H9 (cell line): Measurements from ENCODE around the gene SPHK1. TPM values are rescaled to one million over a fixed set of nuclear protein-coding genes. Genes with fewer than 3 reads are reported as not detected.
A peak's percentile ranks its signal among the peaks of the same experiment; 100 is the strongest.

Experiments
- DNase-seq: peaks from one replicate; pipeline ENCODE4 v3.0.0-alpha.2; 2017
- H2AFZ ChIP-seq: one replicate; pipeline ENCODE4 v1.6.1; 2013; ENCODE audit warnings: mild to moderate bottlenecking, low read length, control low read depth, moderate library complexity
- H2AK5ac ChIP-seq: 2 replicates; pipeline ENCODE4 v1.6.1; 2013; ENCODE audit warnings: low read length, control low read depth, mixed read lengths; ENCODE audit not compliant: insufficient read length
- H2BK120ac ChIP-seq: one replicate; pipeline ENCODE4 v1.6.1; 2013; ENCODE audit warnings: low read depth, mild to moderate bottlenecking, low read length, control low read depth, inconsistent platforms; ENCODE audit not compliant: poor library complexity, severe bottlenecking
- H2BK12ac ChIP-seq: 2 replicates; pipeline ENCODE4 v1.6.1; 2013; ENCODE audit warnings: low read length, control low read depth, mixed read lengths, low read depth; ENCODE audit not compliant: insufficient read length
- H2BK15ac ChIP-seq: 2 replicates; pipeline ENCODE4 v1.6.1; 2013; ENCODE audit warnings: low read depth, low read length, control low read depth
- H2BK20ac ChIP-seq: one replicate; pipeline ENCODE4 v1.6.1; 2013; ENCODE audit warnings: low read depth, mild to moderate bottlenecking, low read length, control low read depth, inconsistent platforms; ENCODE audit not compliant: poor library complexity, severe bottlenecking
- H2BK5ac ChIP-seq: 2 replicates; pipeline ENCODE4 v1.6.1; 2013; ENCODE audit warnings: low read length, control low read depth, mixed read lengths; ENCODE audit not compliant: insufficient read length
- H3K14ac ChIP-seq: 2 replicates; pipeline ENCODE4 v1.6.1; 2013; ENCODE audit warnings: low read length, control low read depth; ENCODE audit not compliant: insufficient read depth
- H3K18ac ChIP-seq: 2 replicates; pipeline ENCODE4 v1.6.1; 2013; ENCODE audit warnings: low read depth, mild to moderate bottlenecking, mixed read lengths, low read length, control low read depth; ENCODE audit not compliant: insufficient read length
- H3K23ac ChIP-seq: 2 replicates; pipeline ENCODE4 v1.6.1; 2013; ENCODE audit warnings: low read length, control low read depth, mixed read lengths, low read depth; ENCODE audit not compliant: insufficient read length
- H3K23me2 ChIP-seq: 2 replicates; pipeline ENCODE4 v1.6.1; 2013; ENCODE audit warnings: low read depth, mild to moderate bottlenecking, mixed read lengths, low read length, control low read depth; ENCODE audit not compliant: insufficient read length, poor library complexity, severe bottlenecking
- H3K27ac ChIP-seq: 2 replicates; pipeline ENCODE4 v1.5.1; 2013; ENCODE audit warnings: low read length, control low read depth, mixed read lengths, low read depth; ENCODE audit not compliant: insufficient read length
- H3K27me3 ChIP-seq: 2 replicates; pipeline ENCODE4 v1.6.1; 2013; ENCODE audit warnings: low read length, control low read depth, inconsistent platforms; ENCODE audit not compliant: insufficient read depth
- H3K4ac ChIP-seq: 2 replicates; pipeline ENCODE4 v1.6.1; 2013; ENCODE audit warnings: low read depth, mild to moderate bottlenecking, control low read depth, inconsistent platforms, low read length, moderate library complexity
- H3K4me1 ChIP-seq: 2 replicates; pipeline ENCODE4 v1.6.1; 2013; ENCODE audit warnings: low read length, control low read depth, inconsistent platforms; ENCODE audit not compliant: insufficient read depth
- H3K4me2 ChIP-seq: 2 replicates; pipeline ENCODE4 v1.6.1; 2013; ENCODE audit warnings: low read length, control low read depth, mixed read lengths; ENCODE audit not compliant: insufficient read length, insufficient read depth
- H3K56ac ChIP-seq: 2 replicates; pipeline ENCODE4 v1.6.1; 2013; ENCODE audit warnings: low read depth, mild to moderate bottlenecking, mixed read lengths, low read length, control low read depth; ENCODE audit not compliant: insufficient read length
- H3K79me1 ChIP-seq: 2 replicates; pipeline ENCODE4 v1.6.1; 2013; ENCODE audit warnings: low read depth, mild to moderate bottlenecking, moderate library complexity, low read length, control low read depth, inconsistent platforms; ENCODE audit not compliant: insufficient read depth, poor library complexity, severe bottlenecking
- H3K79me2 ChIP-seq: 2 replicates; pipeline ENCODE4 v1.6.1; 2013; ENCODE audit warnings: low read length, control low read depth, inconsistent platforms; ENCODE audit not compliant: insufficient read depth
- H3K9ac ChIP-seq: 2 replicates; pipeline ENCODE4 v1.6.1; 2013; ENCODE audit warnings: low read length, control low read depth, mixed read lengths; ENCODE audit not compliant: insufficient read length; ENCODE audit errors: extremely low read depth
- H3K9me3 ChIP-seq: one replicate; pipeline ENCODE4 v1.6.1; 2013; ENCODE audit warnings: low read depth, low read length, inconsistent platforms; ENCODE audit not compliant: control insufficient read depth
- H3T11ph ChIP-seq: one replicate; pipeline ENCODE4 v1.6.1; 2013; ENCODE audit warnings: mild to moderate bottlenecking, low read length, control low read depth, inconsistent platforms
- H4K20me1 ChIP-seq: one replicate; pipeline ENCODE4 v1.6.1; 2013; ENCODE audit not compliant: control insufficient read depth, insufficient read length, insufficient read depth
- H4K5ac ChIP-seq: 2 replicates; pipeline ENCODE4 v1.6.1; 2013; ENCODE audit warnings: low read depth, mild to moderate bottlenecking, mixed read lengths, low read length, control low read depth; ENCODE audit not compliant: insufficient read length
- H4K8ac ChIP-seq: replicated peaks from 2 replicates; pipeline ENCODE4 v1.6.1; 2013; ENCODE audit warnings: low read length, control low read depth, mixed read lengths, low read depth; ENCODE audit not compliant: insufficient read length
- H4K91ac ChIP-seq: 2 replicates; pipeline ENCODE4 v1.6.1; 2013; ENCODE audit warnings: low read depth, mild to moderate bottlenecking, moderate library complexity, mixed read lengths, low read length, control low read depth; ENCODE audit not compliant: insufficient read length
- H3K27ac Mint-ChIP-seq, 3 experiments: 2 replicates in 2 of 3; 3 replicates in 1 of 3; pipeline ENCODE4 v1.8.0; 2020 to 2021; ENCODE audit warnings: mixed read lengths in 3 of 3, mild to moderate bottlenecking in 1 of 3, moderate library complexity in 1 of 3
- H3K27me3 Mint-ChIP-seq: 2 replicates; pipeline ENCODE4 v1.8.0; 2021; ENCODE audit warnings: low read depth, mild to moderate bottlenecking, moderate library complexity, mixed read lengths
- H3K36me3 Mint-ChIP-seq, 3 experiments: 2 replicates in 2 of 3; 3 replicates in 1 of 3; pipeline ENCODE4 v1.8.0; 2020 to 2021; ENCODE audit warnings: low read depth in 3 of 3, mixed read lengths in 3 of 3; ENCODE audit not compliant: insufficient read depth in 1 of 3
- H3K4me1 Mint-ChIP-seq, 2 experiments: 2 replicates each; pipeline ENCODE4 v1.8.0; 2020; ENCODE audit warnings: mixed read lengths in 2 of 2
- H3K4me3 Mint-ChIP-seq, 2 experiments: 2 replicates in 1 of 2; 3 replicates in 1 of 2; pipeline ENCODE4 v1.8.0; 2020 to 2021; ENCODE audit warnings: mild to moderate bottlenecking in 2 of 2, mixed read lengths in 2 of 2, moderate library complexity in 1 of 2
- H3K9me3 Mint-ChIP-seq, 2 experiments: 2 replicates in 1 of 2; 3 replicates in 1 of 2; pipeline ENCODE4 v1.8.0; 2020; ENCODE audit warnings: mild to moderate bottlenecking in 2 of 2, mixed read lengths in 2 of 2, moderate library complexity in 1 of 2
- CTCF ChIP-seq: fragments of 200-600 bp; sonication (generic); conservative IDR thresholded peaks from 3 replicates; pipeline ENCODE4 v1.8.0; 2021; ENCODE audit warnings: antibody characterized with exemption, mild to moderate bottlenecking
- WGBS: extraction: QIAGEN DNeasy Blood & Tissue Kit; methylation state at CpG from one replicate; pipeline ENCODE4 v1.1.7; 2013; ENCODE audit warnings: missing lambda C conversion rate, low lambda C conversion rate, mixed read lengths; ENCODE audit not compliant: insufficient read length; ENCODE audit errors: extremely low coverage; 5-methylcytosine and 5-hydroxymethylcytosine counted together
- total RNA-seq: library from RNA; stranded (reverse); gene quantifications from 2 replicates; pipeline ENCODE4 v1.2.1, GENCODE V29; 2021

Gene SPHK1
- total RNA-seq, 1 experiment from 2014 or later, result 1.4 TPM

DNA sequence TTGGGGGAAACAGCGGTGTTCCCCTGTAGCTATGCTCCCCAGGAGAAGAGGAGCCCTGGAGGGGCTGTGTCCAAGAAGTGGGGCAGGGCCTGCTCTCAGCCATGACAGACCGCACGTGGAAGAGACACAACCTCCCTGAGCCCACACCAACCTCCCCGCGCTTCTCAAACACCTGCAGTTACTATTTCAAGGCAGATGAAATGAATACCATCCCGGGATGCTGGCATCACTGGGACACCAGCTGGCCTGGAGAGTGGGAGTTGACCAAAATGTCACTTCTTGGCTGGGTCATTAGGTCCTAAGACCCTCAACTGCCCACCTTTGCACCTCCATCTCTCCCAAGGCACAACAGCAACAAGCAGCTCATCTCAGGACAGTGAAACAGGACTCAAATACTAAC lies 32.0 kb downstream of the SPHK1 start:
- no peaks in the 10 kb centered on the region for H4K20me1 ChIP-seq
- H3K79me2 ChIP-seq, result peaks cover 12% of the 10 kb centered on the region; the same call in 1 of the 2 replicates
- peaks cover 29 to 38% of the 10 kb centered on the region in 2 experiments for H3K4me1 Mint-ChIP-seq

More for the DNA sequence above, 32.0 kb downstream of the SPHK1 start:
- Histone ChIP-seq H3T11ph (no peak overlapping the region), H4K5ac (no peak overlapping the region), H3K4me2 (no peak overlapping the region), H2BK120ac (no peak overlapping the region), H2BK15ac (no peak overlapping the region), H2AK5ac (no peak overlapping the region), H2AFZ (no peak overlapping the region), H4K91ac (no peak overlapping the region), H2BK20ac (no peak overlapping the region), H3K27me3 (no peaks in the 10 kb centered on the region), H3K23me2 (no peaks in the 10 kb centered on the region), H3K23ac (no peak overlapping the region), H3K18ac (no peak overlapping the region), H3K56ac (no peak overlapping the region), H4K8ac (no peak overlapping the region), H3K9ac (no peak overlapping the region), H3K9me3 (no peaks in the 10 kb centered on the region), H3K79me1 (peaks cover 3% of the 10 kb centered on the region), H3K4ac (no peak overlapping the region), H3K14ac (no peak overlapping the region), H2BK12ac (no peak overlapping the region), H3K4me1 (peaks cover 7% of the 10 kb centered on the region), H2BK5ac (no peak overlapping the region), H3K27ac (no peak overlapping the region)
- H3K4me3 Mint-ChIP-seq, result no peak overlapping the region
- no peak for DNase-seq
- TF ChIP-seq CTCF, result no peak
- H3K9me3 Mint-ChIP-seq, result no peaks in the 10 kb centered on the region
- peak overlapping the region in 2 of 3 experiments; percentile 10 to 49; a peak in 4 of 7 replicates for H3K27ac Mint-ChIP-seq
- H3K27me3 Mint-ChIP-seq, result no peaks in the 10 kb centered on the region
- H3K36me3 Mint-ChIP-seq, result peaks cover 0 to 8% (median 4%) of the 10 kb centered on the region in 3 experiments; a peak in 6 of 7 replicates
- no CpG with 5 or more reads among the region's 6 CpGs for WGBS
